ENCODE data around the gene CACYBP.

DNA sequence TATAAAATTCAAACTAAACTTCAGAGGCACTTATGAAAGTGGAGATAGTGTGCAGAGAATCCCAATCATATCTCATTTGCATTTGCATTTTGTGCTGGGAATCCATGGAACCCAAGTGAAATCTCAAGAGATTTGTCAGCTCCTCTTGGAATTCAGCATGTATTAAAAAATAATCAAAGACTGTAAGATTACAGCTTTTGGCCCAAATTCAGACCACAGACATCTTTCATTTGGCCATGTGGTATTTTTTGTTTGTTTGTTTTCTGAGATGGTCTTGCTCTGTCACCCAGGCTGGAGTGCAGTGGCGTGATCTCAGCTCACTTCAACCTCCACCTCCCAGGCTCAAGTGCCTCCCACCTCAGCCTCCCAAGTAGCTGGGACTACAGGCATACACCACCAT lies 3.8 kb upstream of the CACYBP start:
- TF ChIP-seq, protein P1, sequence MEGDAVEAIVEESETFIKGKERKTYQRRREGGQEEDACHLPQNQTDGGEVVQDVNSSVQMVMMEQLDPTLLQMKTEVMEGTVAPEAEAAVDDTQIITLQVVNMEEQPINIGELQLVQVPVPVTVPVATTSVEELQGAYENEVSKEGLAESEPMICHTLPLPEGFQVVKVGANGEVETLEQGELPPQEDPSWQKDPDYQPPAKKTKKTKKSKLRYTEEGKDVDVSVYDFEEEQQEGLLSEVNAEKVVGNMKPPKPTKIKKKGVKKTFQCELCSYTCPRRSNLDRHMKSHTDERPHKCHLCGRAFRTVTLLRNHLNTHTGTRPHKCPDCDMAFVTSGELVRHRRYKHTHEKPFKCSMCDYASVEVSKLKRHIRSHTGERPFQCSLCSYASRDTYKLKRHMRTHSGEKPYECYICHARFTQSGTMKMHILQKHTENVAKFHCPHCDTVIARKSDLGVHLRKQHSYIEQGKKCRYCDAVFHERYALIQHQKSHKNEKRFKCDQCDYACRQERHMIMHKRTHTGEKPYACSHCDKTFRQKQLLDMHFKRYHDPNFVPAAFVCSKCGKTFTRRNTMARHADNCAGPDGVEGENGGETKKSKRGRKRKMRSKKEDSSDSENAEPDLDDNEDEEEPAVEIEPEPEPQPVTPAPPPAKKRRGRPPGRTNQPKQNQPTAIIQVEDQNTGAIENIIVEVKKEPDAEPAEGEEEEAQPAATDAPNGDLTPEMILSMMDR (IDR thresholded peaks at IDR 0.05; ENCODE audit: extremely low read depth in 1 of 2, insufficient read depth in 1 of 2, low read depth in 1 of 2, low read length in 2 of 2), result no peak
- TF ChIP-seq MYC (IDR thresholded peaks at IDR 0.05; ENCODE audit: low read depth, low read length) (no peak), POLR2AphosphoS5 (IDR thresholded peaks at IDR 0.05; ENCODE audit: insufficient read depth, low read depth, low read length) (no peak), EZH2 (IDR thresholded peaks at IDR 0.05; ENCODE audit: borderline replicate concordance, low read depth, low read length, severe bottlenecking) (no peak)
